UCSD-AML1 (cell line): ENCODE results near the gene TCL1B.
A peak's percentile ranks its signal among the peaks of the same experiment; 100 is the strongest.

Experiments used
- DNase-seq: peaks from one replicate; lab custom pipeline; 2025; ENCODE audit not compliant: unreplicated experiment; lab: John Stamatoyannopoulos, UW

The TCL1B gene

DNA sequence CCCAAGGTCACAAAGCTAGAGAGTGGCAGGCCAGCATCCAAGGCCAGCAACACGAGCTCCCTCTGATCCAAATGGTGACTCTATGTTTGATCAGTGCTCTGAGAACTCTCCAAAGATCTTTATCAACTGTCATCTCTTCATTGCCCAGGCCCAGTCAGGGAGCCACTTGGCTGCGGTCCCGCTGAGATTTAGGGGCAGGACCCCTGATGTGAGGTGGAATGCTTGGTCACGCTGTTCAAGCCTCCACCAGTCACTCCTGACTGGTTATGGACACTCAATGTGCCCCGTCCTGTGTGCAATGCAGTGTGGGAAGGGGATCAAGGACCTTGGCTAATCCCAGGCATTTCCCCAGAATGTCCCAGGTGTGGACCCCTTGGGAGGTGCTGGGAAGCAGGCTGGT is 19.8 kb upstream of the TCL1B start:
- no peak for DNase-seq

DNA sequence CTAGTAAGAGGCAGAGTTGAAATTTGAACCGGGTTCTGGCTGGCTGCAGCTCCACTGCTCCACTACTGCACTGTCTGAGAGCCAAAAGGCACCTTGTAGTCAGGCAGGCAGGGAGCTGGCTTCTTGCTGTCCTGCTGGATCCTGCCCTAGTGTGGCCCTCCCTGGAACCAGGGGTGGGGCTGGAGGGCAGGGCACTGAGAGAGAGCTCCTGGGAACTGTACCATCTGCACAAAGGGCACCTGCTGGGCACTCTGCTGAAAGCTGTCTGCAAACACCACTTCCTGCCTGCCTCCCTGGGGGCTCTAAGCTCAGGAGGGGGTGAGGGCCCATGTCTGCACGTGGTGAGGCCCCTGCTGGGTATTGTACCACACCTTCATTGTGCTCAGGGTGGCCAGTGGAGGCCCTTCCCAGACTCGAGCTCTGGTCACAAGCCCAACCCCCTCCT is 19.0 kb upstream of the TCL1B start:
- DNase-seq, result no peak

DNA sequence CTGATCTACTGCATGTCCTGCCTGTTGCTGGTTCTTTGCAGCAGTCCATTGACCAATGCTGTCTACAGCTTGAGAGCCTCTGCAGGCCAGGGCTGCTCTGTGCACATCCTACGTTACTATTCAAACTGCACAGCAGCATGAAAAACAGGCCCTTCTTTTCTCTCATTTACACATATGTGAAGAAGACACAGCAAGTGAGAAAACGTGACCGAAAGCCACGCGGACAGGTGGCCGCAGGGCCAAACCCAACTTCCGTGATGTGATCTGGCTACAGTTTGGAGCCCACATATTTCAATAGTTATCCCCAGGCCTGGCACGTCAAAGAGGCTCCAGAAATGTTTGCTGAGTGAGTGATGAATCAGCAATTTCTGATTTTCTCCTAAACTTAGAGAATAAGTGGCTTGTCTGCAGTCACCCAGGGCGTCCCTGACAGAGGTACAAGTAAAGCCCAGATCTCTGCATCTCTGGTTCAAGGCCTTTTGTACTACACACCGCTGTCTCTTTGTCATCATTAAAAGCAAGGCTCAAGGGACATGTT is 17.9 kb upstream of the TCL1B start:
- no peak for DNase-seq

DNA sequence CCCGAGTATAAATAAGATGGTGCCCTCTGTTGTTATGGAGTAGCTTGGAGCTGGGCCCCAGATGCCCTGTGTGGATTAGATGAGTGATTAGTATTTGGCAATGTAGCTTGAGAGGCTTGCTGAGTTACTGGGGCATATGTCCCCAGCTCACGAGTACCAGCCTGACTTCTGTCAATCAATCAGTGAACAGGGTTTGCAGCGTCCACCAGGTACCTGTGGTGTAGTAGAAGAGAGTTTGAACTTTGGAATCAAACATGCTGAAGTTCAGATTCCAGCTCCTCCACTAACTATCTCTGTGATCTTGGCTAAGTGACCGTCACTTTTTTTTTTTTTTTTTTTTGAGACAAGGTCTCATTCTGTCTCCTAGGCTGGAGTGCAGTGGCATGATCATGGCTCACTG is 11.6 kb upstream of the TCL1B start:
- no peak for DNase-seq

DNA sequence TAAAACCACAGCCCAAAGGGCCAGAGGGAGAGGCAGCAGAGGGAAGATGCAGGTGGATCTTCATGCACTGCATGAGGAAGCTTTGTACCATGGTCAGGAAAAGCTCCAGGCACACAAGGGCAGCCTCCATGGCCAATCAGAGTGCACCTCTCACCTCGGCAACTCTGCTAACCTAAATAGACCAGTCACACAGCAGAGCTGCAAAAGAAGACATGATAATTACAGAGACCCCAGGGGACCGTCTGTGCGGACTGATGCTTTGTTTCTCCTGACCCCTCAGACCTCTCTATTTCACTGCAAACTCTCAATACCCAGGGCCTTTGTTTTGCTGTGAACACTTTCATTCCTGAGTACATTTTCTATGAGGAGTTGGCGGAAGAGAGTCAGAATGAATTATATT is 10.7 kb upstream of the TCL1B start:
- DNase-seq, result no peak

DNA sequence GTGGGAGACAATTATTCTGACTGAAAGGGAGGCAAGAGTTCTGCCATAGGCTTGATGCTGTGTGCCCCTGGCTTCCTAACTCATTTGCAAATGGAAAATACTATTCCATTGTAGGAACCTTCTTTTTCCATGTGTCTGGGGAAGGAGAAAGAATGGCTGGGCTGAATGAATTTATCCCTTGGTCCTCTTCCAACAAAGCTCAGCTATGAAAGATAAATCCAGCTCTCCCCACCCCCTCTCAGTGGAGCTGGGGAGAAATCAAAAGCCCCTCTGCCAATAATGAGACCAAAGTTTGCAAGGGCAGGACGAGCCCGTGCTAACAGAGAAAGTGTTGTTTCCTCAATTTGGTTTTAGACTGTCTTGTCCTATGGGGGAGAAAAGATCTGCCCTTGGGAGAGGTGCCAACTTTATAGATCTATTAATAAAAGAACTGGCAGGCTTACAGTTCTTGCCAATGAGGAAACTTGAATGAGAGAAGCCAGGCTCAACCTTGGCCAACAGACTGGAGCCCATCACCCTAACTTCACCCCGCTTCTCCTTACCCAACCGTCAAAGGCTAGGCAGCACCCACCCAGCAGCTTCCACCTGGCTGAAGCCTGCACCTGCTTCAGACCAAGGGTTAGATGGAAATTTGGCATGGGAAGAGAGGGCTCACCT is 8.9 kb upstream of the TCL1B start:
- DNase-seq, result no peak

DNA sequence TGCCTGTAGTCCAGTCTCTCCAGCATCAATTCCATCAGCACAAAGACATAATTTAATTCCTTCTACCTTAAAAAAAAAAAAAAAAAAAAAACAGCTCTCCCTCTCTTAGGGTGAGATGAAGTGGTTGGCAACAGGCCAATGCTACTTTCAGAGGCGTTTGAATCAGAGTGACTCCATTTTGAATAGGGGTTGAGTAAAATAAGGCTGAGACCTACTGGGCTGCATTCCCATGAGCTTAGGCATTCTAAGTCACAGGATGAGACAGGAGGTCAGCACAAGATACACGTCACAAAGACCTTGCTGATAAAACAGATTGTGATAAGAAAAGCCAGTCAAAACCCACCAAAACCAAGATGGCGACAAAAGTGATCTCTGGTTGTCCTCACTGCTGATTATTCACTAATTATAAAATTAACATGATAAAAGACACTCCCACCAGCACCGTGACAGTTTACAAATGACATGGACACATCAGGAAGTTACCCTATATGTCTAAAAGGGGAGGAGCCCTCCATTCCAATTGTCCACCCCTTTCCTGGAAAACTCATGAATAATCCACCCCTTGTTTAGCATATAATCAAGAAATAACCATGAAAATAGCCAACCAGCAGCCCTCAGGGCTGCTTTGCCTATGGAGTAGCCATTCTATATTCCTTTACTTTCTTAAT is 6.9 kb upstream of the TCL1B start:
- no peak for DNase-seq

DNA sequence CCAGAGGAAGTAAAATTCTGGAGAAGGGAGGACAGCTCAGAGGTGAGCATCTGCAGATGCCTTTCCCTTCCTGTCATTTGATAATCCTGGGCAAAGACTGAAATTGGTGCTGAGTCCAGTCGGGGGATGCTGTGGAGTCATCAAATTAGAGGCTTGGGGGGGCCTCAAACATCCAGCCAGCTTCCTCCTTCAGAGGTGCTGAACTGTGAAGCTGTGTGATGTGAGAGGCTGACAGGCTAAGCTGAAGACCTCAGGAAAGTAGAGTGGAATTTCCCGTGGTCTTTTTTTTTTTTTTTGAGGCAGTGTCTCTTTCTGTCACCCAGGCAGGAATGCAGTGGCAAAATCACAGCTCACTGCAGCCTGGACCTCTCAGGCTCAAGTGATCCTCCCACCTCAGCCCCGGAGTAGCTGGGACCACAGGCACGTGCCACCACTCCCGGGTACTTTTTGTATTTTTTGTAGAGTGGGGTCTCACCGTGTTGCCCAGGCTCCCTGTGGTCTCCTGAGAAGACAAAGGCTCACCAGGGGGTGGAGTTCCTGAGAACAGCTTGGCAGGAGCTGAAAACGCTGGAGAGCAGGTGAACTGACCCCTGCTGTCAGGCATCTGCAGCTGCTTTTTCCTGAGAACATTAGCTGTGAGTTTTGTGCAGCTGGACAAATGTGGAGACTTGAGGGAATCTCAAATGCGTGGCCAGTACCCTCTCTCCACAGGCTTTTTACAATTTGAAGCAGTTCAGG is 6.1 kb upstream of the TCL1B start:
- no peak for DNase-seq

DNA sequence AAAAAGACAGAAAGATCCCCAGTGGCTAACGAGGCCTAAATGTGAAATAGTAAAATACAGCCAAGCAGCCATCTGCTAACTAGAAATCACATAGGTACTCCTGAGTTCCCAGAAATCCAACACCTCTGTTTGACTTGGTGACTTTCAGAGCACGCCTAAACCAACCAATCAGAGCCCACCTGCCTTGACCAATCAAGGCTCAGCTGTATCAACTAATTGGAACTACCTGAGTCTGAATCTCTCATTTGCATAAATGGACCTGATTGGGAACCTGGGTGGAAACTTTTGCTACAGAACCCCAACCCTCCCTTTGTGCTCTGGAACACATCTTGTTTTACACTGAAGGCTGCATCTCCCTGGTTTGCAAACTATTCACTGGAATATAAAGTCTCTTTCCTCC is 5.1 kb upstream of the TCL1B start:
- no peak for DNase-seq

DNA sequence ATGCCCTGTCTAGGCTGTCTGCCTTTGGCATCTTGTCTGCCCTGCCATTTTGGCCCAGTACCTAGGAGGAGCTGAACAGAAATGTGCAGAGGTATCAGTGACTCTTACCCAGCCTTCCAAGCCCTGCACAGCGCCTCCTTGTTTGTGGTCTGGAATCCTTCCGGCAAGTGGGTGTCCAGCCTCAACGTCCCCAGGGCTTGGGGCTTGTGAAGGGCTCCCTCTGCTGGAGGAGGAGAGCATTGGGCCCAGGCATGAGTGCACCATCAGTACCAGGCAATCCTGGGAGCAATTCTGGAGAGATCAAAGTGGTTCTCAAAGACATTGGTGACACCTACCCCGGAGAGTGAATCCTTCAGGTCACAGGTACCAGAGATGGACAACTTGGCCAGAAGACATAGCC is 2.4 kb upstream of the TCL1B start:
- DNase-seq, result peak; percentile 30

DNA sequence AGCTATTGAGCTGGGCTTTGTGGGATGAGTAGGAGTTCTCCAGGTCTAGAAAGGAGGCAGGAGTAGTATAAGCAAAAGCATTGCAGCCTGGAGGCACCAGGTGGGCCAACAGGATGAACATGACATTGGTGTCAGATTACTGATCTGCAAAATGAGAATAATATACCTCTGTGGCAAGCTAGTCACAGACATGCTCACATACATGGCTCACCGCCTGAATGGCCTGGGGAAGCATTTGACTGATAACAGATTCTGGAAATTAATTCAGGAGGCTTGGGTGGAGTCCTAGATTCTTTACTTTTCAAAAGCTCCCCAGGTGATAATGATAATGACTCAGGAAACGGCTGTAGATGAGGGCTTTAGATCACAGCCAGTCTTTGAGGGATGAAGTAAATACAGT is 709 bp downstream of the TCL1B start:
- no peak for DNase-seq

DNA sequence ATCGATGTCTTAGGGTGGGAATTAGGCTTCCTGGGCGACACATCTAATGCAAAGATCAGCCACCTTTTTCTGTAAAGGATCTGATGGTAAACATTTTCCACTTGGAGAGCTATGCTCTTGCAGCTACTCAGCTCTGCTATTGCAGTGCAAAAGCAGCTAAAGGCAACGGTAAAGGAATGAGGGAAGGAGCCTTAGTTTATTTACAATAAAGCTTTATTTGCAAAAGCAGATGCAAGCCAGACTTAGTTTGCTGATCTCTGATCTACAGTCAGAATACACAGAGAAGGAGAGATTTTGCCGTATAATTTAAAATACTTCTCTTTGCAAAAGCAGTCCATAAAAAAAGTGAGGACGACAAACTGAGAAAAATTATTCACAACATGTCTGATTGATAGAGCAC is 3.2 kb downstream of the TCL1B start:
- no peak for DNase-seq

DNA sequence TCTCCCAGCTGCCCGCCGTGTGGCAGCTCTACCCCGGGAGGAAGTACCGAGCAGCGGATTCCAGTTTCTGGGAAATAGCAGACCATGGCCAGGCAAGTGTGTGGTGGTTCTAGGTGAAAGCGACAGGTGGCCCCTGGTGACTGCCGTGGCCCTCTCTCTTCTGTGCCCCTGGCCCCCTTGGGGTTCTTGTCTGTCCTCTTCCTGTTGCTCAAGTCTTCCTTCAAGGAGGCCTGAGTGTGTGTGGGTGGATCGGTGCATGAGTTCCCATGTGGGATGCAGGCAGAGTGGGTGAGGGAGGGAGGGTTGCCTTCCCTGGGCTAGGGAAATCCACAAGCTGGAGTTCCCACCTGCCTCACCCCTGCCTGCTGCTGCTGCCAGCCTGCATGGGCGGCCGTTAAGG is 4.6 kb downstream of the TCL1B start:
- no peak for DNase-seq

DNA sequence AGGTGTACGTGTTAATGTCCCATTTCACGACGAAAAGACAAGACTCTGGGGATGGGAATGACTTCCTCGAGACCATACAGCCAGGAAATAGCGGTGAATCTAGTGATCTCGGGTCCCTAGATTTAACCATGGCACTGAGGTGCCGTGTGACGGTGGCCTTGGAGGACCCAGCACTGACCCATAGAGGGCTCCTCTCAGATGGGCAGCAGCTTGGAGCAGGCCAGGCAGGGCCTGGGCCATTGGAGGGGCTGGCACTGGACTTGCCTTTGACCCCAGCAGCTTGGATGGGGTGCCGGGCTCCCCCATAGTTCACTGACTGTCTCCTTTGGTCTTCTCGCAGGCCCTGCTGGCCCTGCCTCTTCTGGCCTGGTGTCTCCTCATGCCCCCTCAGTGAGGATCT is 5.4 kb downstream of the TCL1B start:
- DNase-seq, result no peak

DNA sequence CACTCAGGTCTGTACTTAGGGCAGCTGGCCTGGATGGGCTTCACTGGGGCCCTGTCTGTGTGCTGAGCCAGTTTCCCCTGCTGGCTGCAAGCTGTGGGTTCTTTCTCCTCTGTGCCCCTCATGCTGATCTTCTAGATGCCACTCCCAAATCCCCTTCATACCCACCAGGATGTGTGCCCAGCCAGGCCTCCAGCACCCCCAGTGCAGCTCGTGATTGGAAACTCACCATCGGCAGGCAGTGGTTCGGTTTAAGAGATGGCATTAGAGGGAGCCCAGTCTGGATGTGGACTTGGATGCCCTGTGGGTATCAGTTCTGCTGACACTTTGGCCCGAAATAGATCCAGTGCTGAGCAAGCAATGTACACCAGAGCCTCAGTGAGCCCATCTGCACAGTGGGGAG is 5.9 kb downstream of the TCL1B start:
- no peak for DNase-seq

DNA sequence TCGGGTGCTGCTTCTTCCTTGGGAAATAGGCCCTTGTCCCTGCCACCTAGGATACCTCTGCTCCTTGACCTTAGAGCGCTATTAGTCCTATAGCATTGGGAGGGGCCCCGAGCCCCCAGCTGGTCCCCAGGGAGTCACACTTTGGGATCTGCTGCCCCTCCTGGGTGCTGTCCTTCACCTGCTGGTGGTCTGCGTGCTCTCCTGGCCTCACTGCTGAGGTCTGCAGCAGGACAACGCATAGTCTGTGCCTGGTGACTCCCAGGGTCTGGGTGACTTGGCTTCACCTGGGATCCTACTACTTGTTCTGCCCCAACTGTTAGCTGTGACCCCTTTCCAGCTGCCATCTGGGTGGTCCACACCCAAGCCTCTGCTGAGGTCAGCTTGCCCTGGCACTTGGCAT is 8.8 kb downstream of the TCL1B start:
- DNase-seq, result no peak

DNA sequence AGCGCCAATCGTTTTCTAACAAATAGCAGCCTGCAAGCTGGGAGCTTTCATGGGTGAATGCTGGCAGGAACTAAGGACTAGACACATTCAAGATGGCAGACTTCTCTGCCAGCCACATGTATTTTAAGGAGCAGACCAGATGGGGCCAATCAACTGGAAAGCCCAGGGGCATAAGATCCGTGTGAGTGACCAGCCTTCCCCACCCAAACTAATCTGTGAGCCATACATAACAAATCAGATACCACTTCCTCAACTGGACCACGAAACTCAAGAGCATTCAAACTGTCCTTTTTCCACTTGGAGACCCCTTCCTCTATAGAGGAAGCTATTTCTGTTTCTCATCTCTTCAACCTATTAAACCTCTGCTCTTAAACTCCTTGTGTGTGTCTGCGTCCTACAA is 9.7 kb downstream of the TCL1B start:
- DNase-seq, result no peak

DNA sequence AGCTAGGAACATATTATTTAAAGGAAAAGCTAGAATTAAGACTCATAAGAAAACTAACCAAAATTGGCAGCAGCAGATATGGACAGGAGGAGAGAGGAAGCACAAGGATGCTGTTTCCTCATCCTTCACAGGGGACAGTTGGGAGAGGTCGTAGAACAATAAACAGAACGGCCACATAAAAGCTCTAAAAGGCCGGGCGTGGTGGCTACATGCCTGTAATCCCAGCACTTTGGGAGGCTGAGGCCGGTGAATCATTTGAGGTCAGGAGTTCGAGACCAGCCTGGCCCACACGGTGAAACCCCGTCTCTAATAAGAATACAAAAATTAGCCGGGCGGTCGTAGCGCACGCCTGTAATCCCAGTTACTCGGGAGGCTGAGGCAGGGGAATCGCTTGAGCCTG is 10.5 kb downstream of the TCL1B start:
- no peak for DNase-seq

DNA sequence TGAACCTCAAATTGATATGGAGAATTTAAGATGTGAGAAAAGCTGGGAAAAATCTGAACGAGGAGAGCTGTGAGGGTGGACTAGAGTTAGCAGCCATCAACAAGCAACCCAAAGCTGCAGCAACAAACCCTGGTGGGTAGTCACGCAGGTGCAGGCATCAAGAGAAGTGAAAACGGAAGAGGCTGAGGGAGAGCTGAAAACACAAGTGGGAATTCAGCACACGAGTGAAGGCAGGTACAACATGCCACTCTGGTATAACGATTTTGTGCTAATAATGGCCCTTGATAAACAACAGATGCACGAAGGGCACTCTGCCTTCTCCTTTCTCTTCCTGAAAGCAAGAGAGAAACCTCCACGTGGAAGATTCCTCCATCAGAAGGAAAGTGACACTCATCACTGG is 11.5 kb downstream of the TCL1B start:
- no peak for DNase-seq

DNA sequence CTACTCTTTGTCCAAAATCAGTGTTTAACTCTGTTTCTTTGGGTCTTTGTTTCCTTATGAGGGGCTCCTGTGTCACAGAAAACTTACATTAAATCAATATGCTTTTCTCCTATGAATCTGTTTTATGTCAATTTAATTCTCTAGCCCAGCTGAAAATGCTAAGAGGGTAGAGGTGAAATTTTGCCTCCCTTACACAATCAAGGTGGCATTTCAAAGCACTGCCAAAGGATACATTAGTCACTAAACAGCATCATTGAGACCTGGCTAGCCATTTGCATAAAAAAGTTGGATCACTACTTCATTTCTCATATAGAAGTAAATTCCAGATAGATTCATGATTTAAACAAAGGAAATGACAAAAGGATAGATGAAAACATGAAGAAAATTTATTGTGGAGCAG is 12.1 kb downstream of the TCL1B start:
- no peak for DNase-seq

DNA sequence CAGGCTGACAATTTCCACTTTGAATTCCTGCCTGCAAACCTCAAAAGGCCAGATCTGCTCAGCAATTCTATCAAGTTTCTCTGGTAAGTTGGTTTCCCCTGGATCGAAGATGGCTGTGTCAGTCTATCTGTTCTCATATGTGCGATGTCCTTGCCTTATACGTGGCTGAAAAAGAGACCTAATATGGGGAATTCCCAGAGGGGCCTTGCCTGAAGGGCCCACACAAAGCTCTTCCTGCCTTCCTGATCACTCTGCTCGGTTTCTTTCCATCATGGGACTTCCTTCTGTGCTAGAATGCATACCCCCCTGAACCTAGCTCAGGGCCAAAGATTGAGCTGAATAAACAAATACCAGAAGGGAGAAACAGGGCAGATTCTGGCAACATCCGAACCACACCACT is 13.2 kb downstream of the TCL1B start:
- no peak for DNase-seq
